ENCODE data around the gene STXBP5. TPM values are rescaled to one million over a fixed set of nuclear protein-coding genes. Genes with fewer than 3 reads are reported as not detected.

The STXBP5 gene
- total RNA-seq, 1 donor from 2014 or later: 22.3 TPM

DNA sequence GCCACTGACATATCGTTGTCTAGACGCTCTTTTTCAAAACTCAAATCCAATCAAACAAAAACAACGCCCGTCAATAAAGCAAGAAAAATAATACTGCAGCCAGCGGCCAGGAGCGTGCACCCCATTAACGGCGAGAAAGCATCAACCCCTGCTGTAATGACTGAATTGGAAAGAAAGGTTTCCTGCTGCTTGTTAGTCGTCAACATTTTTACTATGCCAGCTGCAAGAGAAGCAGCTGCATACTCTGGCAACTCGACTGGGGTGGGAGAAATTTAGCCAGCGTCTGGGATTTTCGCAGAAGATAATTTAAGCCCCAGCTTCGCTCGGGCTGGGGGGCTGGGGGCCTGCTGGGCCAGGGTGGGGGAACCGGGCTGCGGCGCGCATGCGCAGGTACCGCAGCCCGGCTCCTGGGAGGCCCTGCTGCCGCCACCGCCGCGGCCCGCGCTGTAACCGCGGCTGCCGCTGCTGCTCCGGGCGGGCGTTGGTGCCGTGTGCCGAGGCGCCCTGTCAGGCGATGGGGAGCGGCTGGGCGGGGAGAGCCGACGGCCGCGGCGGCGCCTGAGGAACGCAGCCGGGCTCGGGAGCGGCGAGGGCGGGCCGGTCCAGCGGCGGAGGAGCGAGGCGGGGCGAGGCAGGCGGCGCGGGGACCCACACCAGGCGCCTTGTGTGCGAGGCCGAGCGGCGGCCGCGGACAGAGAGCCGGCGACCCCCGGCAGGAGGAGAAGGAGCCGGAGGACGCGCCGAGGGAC, 732 bp upstream of the STXBP5 start:
- ATAC-seq (ENCODE audit: low read depth) (peak; percentile 56), DNase-seq (peak; percentile 75)
- intact Hi-C loops (cut with micrococcal nuclease): loop anchor here (1.0 to 10.0 kb wide), 8 partner anchors 19 to 1679 kb away; partner anchors contain the start of genes EPM2A and FBXO30
- Mint-ChIP-seq H3K4me1 (peaks cover 31% of the 10 kb centered on the region), H3K36me3 (ENCODE audit: low read depth) (peaks cover 14% of the 10 kb centered on the region), H3K27me3 (no peaks in the 10 kb centered on the region), H3K9me3 (no peaks in the 10 kb centered on the region), H3K4me3 (peak overlapping the region; percentile 93), H3K27ac (peak overlapping the region; percentile 96)
- CTCF ChIA-PET: no interaction called here
- POLR2A ChIA-PET: interaction anchor here (0.6 to 1.7 kb wide), 4 partner anchors 10 to 1239 kb away, joined by 3 to 9 read pairs (median 6); partner anchors contain the start of gene SHPRH
- TF ChIP-seq, protein P1, sequence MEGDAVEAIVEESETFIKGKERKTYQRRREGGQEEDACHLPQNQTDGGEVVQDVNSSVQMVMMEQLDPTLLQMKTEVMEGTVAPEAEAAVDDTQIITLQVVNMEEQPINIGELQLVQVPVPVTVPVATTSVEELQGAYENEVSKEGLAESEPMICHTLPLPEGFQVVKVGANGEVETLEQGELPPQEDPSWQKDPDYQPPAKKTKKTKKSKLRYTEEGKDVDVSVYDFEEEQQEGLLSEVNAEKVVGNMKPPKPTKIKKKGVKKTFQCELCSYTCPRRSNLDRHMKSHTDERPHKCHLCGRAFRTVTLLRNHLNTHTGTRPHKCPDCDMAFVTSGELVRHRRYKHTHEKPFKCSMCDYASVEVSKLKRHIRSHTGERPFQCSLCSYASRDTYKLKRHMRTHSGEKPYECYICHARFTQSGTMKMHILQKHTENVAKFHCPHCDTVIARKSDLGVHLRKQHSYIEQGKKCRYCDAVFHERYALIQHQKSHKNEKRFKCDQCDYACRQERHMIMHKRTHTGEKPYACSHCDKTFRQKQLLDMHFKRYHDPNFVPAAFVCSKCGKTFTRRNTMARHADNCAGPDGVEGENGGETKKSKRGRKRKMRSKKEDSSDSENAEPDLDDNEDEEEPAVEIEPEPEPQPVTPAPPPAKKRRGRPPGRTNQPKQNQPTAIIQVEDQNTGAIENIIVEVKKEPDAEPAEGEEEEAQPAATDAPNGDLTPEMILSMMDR (IDR thresholded peaks at IDR 0.05): no peak

DNA sequence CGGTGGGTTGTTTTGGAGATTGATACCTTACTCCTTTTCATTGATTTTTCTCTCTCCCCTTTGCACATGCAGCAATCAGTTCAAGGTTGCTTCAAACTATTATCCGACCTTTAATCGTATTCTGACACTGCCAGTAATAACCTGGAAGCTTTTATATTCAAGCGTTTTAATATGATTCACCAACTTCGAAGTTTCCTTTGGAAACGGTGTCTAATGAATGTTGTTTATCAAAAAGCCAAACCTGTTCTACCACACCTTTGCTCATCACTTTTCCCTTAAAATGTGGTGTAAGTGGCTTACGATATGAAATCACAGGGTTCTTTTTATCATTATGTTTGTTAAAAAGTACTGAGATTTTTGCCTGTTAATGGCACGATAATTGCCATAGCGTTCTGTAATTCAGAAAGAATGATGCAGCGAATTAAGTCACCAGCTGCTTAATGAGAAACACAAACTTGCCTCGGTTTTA, 660 bp downstream of the STXBP5 start:
- no peak for ATAC-seq (ENCODE audit: low read depth)
- intact Hi-C loops (cut with micrococcal nuclease): loop anchor here (5.0 to 10.0 kb wide), 4 partner anchors 328 to 1677 kb away; partner anchors contain the start of gene FBXO30
- CTCF ChIA-PET: no interaction called here

DNA sequence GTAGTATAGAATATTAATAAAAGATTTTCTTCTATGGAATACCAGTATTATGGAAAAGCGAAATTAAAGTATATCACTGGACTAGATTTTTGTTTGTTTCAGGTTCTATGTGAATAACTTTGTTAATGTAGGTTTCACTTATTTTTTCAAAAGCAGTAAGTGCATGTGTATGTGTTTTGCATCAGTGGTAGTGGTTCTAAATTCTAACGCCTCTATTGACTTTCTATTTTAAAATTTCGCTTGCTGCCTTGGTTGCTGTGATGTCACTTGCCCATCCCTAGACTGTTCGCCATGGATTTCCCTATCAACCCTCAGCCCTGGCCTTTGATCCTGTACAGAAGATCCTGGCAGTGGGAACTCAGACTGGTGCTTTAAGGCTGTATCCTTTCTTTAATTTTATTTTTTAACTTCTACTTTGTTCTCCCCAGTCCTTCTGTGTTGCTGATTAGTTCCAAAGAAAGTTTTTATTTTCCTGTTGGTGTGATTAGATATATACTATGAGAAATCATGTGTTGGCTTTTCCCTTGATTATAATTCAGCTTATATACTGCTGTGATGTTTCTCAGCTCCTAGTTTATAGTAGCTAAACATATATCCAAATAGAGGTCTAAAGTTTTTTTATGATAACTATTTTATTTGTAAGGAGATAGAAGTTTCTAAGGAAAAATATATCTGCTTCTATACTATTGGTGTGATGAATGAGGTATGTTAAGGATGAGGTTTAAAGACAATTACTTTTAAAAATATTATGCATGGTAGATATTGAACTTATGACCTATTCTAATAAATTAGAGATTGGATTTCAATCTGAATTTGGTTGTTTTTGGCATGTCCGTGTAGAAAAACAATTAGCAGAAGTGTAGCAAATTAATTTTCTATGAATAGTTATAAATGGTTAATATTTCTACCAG, 1.7 kb downstream of the STXBP5 start:
- DNase-seq (no peak), ATAC-seq (ENCODE audit: low read depth) (no peak)
- ChIA-PET POLR2A (no interaction called here), CTCF (no interaction called here)
- intact Hi-C loops (cut with micrococcal nuclease): loop anchor here (10.0 kb wide), 1 partner anchor 1391 kb away; the partner anchor contains the start of gene FBXO30
- Mint-ChIP-seq H3K9me3 (no peaks in the 10 kb centered on the region), H3K4me1 (peaks cover 31% of the 10 kb centered on the region), H3K4me3 (peak overlapping the region; percentile 42), H3K27me3 (no peaks in the 10 kb centered on the region), H3K36me3 (ENCODE audit: low read depth) (peaks cover 14% of the 10 kb centered on the region), H3K27ac (no peak overlapping the region)
- TF ChIP-seq, protein P1 (IDR thresholded peaks at IDR 0.05): no peak

More for the DNA sequence above, 660 bp downstream of the STXBP5 start:
- Mint-ChIP-seq H3K27me3 (no peaks in the 10 kb centered on the region), H3K4me1 (peaks cover 31% of the 10 kb centered on the region), H3K27ac (peak overlapping the region; percentile 85), H3K9me3 (no peaks in the 10 kb centered on the region), H3K36me3 (ENCODE audit: low read depth) (peaks cover 14% of the 10 kb centered on the region), H3K4me3 (peak overlapping the region; percentile 95)
- POLR2A ChIA-PET: interaction anchor here (0.6 kb wide), 1 partner anchor 10 kb away, joined by 4 read pairs; no protein-coding TSS in a partner anchor
- DNase-seq: no peak
- TF ChIP-seq, protein P1 (IDR thresholded peaks at IDR 0.05): no peak

DNA sequence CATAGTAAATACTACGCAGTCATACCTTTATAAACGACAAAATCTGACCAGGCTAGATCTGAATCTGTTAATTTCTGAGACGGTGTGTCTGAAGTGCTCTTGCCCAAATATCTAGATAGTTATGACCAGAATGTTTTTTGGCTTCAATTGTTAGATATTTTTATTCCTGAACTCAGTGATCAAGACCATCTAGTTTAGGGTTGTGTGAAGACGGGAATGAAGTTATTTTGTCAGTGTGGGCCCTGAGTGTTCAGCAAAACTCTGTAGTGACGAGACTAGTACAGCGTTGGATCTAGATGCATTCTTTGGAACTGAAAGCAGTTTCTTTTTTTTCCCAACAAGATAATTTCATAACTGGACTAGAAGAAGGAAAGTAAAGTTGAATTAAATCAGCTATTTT, 3.1 kb downstream of the STXBP5 start:
- Mint-ChIP-seq H3K27me3 (no peaks in the 10 kb centered on the region), H3K36me3 (ENCODE audit: low read depth) (peaks cover 14% of the 10 kb centered on the region), H3K4me1 (peaks cover 25% of the 10 kb centered on the region), H3K27ac (no peak overlapping the region), H3K4me3 (no peak overlapping the region), H3K9me3 (no peaks in the 10 kb centered on the region)
- ATAC-seq (ENCODE audit: low read depth): no peak
- CTCF ChIA-PET: no interaction called here
- POLR2A ChIA-PET: no interaction called here
- no peak for DNase-seq
- intact Hi-C loops (cut with micrococcal nuclease): loop anchor here (10.0 kb wide), 1 partner anchor 1393 kb away; the partner anchor contains the start of gene FBXO30
- TF ChIP-seq, protein P1 (IDR thresholded peaks at IDR 0.05): no peak

All from activated B cell treated with CpG ODN at 0.5 μM for 24 hours (primary cell).